Activated naive CD8-positive, alpha-beta T cell treated with anti-CD3 and anti-CD28 coated beads for 36 hours (primary cell): Measurements from ENCODE around the gene TMEM86A. TPM values are rescaled to one million over a fixed set of nuclear protein-coding genes. Genes with fewer than 3 reads are reported as not detected.
"Not testable (repeated sequence)": the region's sequence is repeated elsewhere in the genome, so short reads cannot be mapped to it uniquely, and the experiment has no call there.

Source experiments
- DNase-seq: peaks from one replicate; pipeline ENCODE4 v3.0.0; 2021
- H3K27ac Mint-ChIP-seq: one replicate; pipeline ENCODE4 v1.8.0; 2022; ENCODE audit warnings: mild to moderate bottlenecking, moderate library complexity, mixed read lengths
- H3K27me3 Mint-ChIP-seq: one replicate; pipeline ENCODE4 v1.8.0; 2022; ENCODE audit warnings: mild to moderate bottlenecking, mixed read lengths
- H3K36me3 Mint-ChIP-seq: one replicate; pipeline ENCODE4 v1.8.0; 2021; ENCODE audit warnings: mild to moderate bottlenecking, mixed read lengths
- H3K4me1 Mint-ChIP-seq: one replicate; pipeline ENCODE4 v1.8.0; 2021; ENCODE audit warnings: mixed read lengths
- H3K4me3 Mint-ChIP-seq: one replicate; pipeline ENCODE4 v1.8.0; 2022; ENCODE audit warnings: mild to moderate bottlenecking, moderate library complexity, mixed read lengths
- H3K9me3 Mint-ChIP-seq: one replicate; pipeline ENCODE4 v1.8.0; 2022; ENCODE audit warnings: mixed read lengths
- total RNA-seq, 2 experiments: library from RNA; stranded (reverse); gene quantifications; one replicate each; pipeline ENCODE4 v1.2.3, GENCODE V29; 2021

Gene TMEM86A
- under 1 TPM; 0.25 to 0.52 TPM for total RNA-seq

- Mint-ChIP-seq H3K9me3 (no peaks in the 10 kb centered on the region), H3K27me3 (peaks cover 4% of the 10 kb centered on the region), H3K4me3 (peak within 1 kb of the TSS; percentile 74), H3K36me3 (no peaks in the 10 kb centered on the region), H3K27ac (peak within 1 kb of the TSS; percentile 23), H3K4me1 (peaks cover 14% of the 10 kb centered on the region)
- DNase-seq = peak; percentile 91
Observed at GRCh38 chr11:18698341-18699268, at the start of gene TMEM86A. TSS of gene TMEM86A (plus strand) at chr11:18698779. CDS start at chr11:18698887, 108 bp downstream.

- Mint-ChIP-seq H3K9me3 (no peaks in the 10 kb centered on the region), H3K27ac (no peak overlapping the region), H3K27me3 (no peaks in the 10 kb centered on the region), H3K36me3 (no peaks in the 10 kb centered on the region), H3K4me3 (no peak overlapping the region), H3K4me1 (no peaks in the 10 kb centered on the region)
- no peak for DNase-seq
Observed at GRCh38 chr11:18650353-18650752, 48.2 kb upstream of the TMEM86A start.

- Mint-ChIP-seq H3K36me3 (no peaks in the 10 kb centered on the region), H3K27ac (no peak overlapping the region), H3K9me3 (no peaks in the 10 kb centered on the region), H3K27me3 (no peaks in the 10 kb centered on the region), H3K4me3 (no peak overlapping the region), H3K4me1 (no peaks in the 10 kb centered on the region)
- peak; percentile 31 for DNase-seq
Observed at GRCh38 chr11:18650859-18651557, 47.6 kb upstream of the TMEM86A start.

- Mint-ChIP-seq H3K27me3 (no peaks in the 10 kb centered on the region), H3K4me3 (no peak overlapping the region), H3K36me3 (no peaks in the 10 kb centered on the region), H3K27ac (no peak overlapping the region), H3K9me3 (peaks cover 8% of the 10 kb centered on the region), H3K4me1 (peaks cover under 1% of the 10 kb centered on the region)
- no peak for DNase-seq
Observed at GRCh38 chr11:18657673-18658072, 40.9 kb upstream of the TMEM86A start.

- not testable (repeated sequence) for H3K27me3 Mint-ChIP-seq, H3K36me3 Mint-ChIP-seq, H3K9me3 Mint-ChIP-seq, DNase-seq
- peak overlapping the region; percentile 90 for H3K27ac Mint-ChIP-seq
- H3K4me3 Mint-ChIP-seq = peak overlapping the region; percentile 61
- peaks cover 44% of the 10 kb centered on the region for H3K4me1 Mint-ChIP-seq
Observed at GRCh38 chr11:18665353-18665872, 33.2 kb upstream of the TMEM86A start.

GRCh38 chr11:18668131-18668530 lies 30.4 kb upstream of the TMEM86A start:
- no peak overlapping the region for H3K4me3 Mint-ChIP-seq
- peak overlapping the region; percentile 76 for H3K27ac Mint-ChIP-seq
- H3K9me3 Mint-ChIP-seq = peaks cover 4% of the 10 kb centered on the region
- no peak for DNase-seq
- no peaks in the 10 kb centered on the region for H3K27me3 Mint-ChIP-seq
- peaks cover 1% of the 10 kb centered on the region for H3K36me3 Mint-ChIP-seq
- H3K4me1 Mint-ChIP-seq = peaks cover 53% of the 10 kb centered on the region

GRCh38 chr11:18669219-18669596 lies 29.4 kb upstream of the TMEM86A start:
- DNase-seq = peak; percentile 14
- peaks cover 1% of the 10 kb centered on the region for H3K36me3 Mint-ChIP-seq
- H3K4me3 Mint-ChIP-seq = no peak overlapping the region
- H3K27ac Mint-ChIP-seq = peak overlapping the region; percentile 76
- no peaks in the 10 kb centered on the region for H3K27me3 Mint-ChIP-seq
- H3K9me3 Mint-ChIP-seq = peaks cover 4% of the 10 kb centered on the region
- peaks cover 60% of the 10 kb centered on the region for H3K4me1 Mint-ChIP-seq

- Mint-ChIP-seq H3K36me3 (peaks cover 1% of the 10 kb centered on the region), H3K4me3 (no peak overlapping the region), H3K27ac (peak overlapping the region; percentile 76), H3K4me1 (peaks cover 61% of the 10 kb centered on the region), H3K9me3 (peaks cover 4% of the 10 kb centered on the region), H3K27me3 (no peaks in the 10 kb centered on the region)
- DNase-seq = no peak
Observed at GRCh38 chr11:18669711-18670110, 28.9 kb upstream of the TMEM86A start.

GRCh38 chr11:18671246-18671645 lies 27.3 kb upstream of the TMEM86A start:
- peak; percentile 36 for DNase-seq
- peaks cover 1% of the 10 kb centered on the region for H3K36me3 Mint-ChIP-seq
- H3K27ac Mint-ChIP-seq = peak overlapping the region; percentile 69
- no peaks in the 10 kb centered on the region for H3K27me3 Mint-ChIP-seq
- H3K9me3 Mint-ChIP-seq = peaks cover 2% of the 10 kb centered on the region
- no peak overlapping the region for H3K4me3 Mint-ChIP-seq
- peaks cover 51% of the 10 kb centered on the region for H3K4me1 Mint-ChIP-seq

GRCh38 chr11:18672209-18672608 lies 26.4 kb upstream of the TMEM86A start:
- peak; percentile 36 for DNase-seq
- H3K36me3 Mint-ChIP-seq, H3K27me3 Mint-ChIP-seq, H3K9me3 Mint-ChIP-seq: not testable (repeated sequence)
- Mint-ChIP-seq H3K27ac (peak overlapping the region; percentile 93), H3K4me3 (peak overlapping the region; percentile 58), H3K4me1 (peaks cover 46% of the 10 kb centered on the region)

- DNase-seq = no peak
- H3K4me1 Mint-ChIP-seq = peaks cover 26% of the 10 kb centered on the region
- H3K9me3 Mint-ChIP-seq = peaks cover 2% of the 10 kb centered on the region
- H3K4me3 Mint-ChIP-seq = no peak overlapping the region
- no peaks in the 10 kb centered on the region for H3K27me3 Mint-ChIP-seq
- peaks cover 1% of the 10 kb centered on the region for H3K36me3 Mint-ChIP-seq
- no peak overlapping the region for H3K27ac Mint-ChIP-seq
Observed at GRCh38 chr11:18676803-18677202, 21.8 kb upstream of the TMEM86A start.

- Mint-ChIP-seq H3K36me3 (no peaks in the 10 kb centered on the region), H3K9me3 (no peaks in the 10 kb centered on the region), H3K4me1 (peaks cover 23% of the 10 kb centered on the region), H3K27me3 (no peaks in the 10 kb centered on the region), H3K4me3 (no peak overlapping the region), H3K27ac (no peak overlapping the region)
- DNase-seq = no peak
Observed at GRCh38 chr11:18677560-18677959, 21.0 kb upstream of the TMEM86A start.

- H3K4me3 Mint-ChIP-seq, H3K36me3 Mint-ChIP-seq, H3K9me3 Mint-ChIP-seq, DNase-seq, H3K27me3 Mint-ChIP-seq, H3K27ac Mint-ChIP-seq: not testable (repeated sequence)
- peaks cover 10% of the 10 kb centered on the region for H3K4me1 Mint-ChIP-seq
Observed at GRCh38 chr11:18681949-18682348, 16.6 kb upstream of the TMEM86A start.

GRCh38 chr11:18682466-18682865 lies 16.1 kb upstream of the TMEM86A start:
- H3K27ac Mint-ChIP-seq = no peak overlapping the region
- H3K4me1 Mint-ChIP-seq = peaks cover 9% of the 10 kb centered on the region

GRCh38 chr11:18684267-18684666 lies 14.3 kb upstream of the TMEM86A start:
- DNase-seq = no peak
- Mint-ChIP-seq H3K4me3 (no peak overlapping the region), H3K27me3 (no peaks in the 10 kb centered on the region), H3K36me3 (no peaks in the 10 kb centered on the region), H3K27ac (no peak overlapping the region), H3K9me3 (no peaks in the 10 kb centered on the region), H3K4me1 (peaks cover 4% of the 10 kb centered on the region)

More at GRCh38 chr11:18682466-18682865, 16.1 kb upstream of the TMEM86A start:
- Mint-ChIP-seq H3K27me3 (no peaks in the 10 kb centered on the region), H3K4me3 (no peak overlapping the region), H3K9me3 (no peaks in the 10 kb centered on the region), H3K36me3 (no peaks in the 10 kb centered on the region)
- DNase-seq = no peak
